Measurements from ENCODE around the gene MYCBP2.

MYCBP2 gene

GRCh38 chr13:77233159-77233558, 93.7 kb downstream of the MYCBP2 start:
- TF ChIP-seq CTCF (IDR thresholded peaks at IDR 0.05; ENCODE audit: low read depth, low read length), result no peak
- H3K4me3 ChIP-seq (ENCODE audit: low read depth, low read length), result no peak overlapping the region

GRCh38 chr13:77230560-77230959, 96.3 kb downstream of the MYCBP2 start:
- no peak for TF ChIP-seq CTCF (IDR thresholded peaks at IDR 0.05; ENCODE audit: low read depth, low read length)
- no peak overlapping the region for H3K4me3 ChIP-seq (ENCODE audit: low read depth, low read length)

- no peak for TF ChIP-seq CTCF (IDR thresholded peaks at IDR 0.05; ENCODE audit: low read depth, low read length)
- H3K4me3 ChIP-seq (ENCODE audit: low read depth, low read length), result no peak overlapping the region
Observed at GRCh38 chr13:77225946-77226345, 100.9 kb downstream of the MYCBP2 start.

- H3K4me3 ChIP-seq (ENCODE audit: low read depth, low read length), result no peak overlapping the region
- TF ChIP-seq CTCF (IDR thresholded peaks at IDR 0.05; ENCODE audit: low read depth, low read length), result no peak
Observed at GRCh38 chr13:77222909-77223308, 104.0 kb downstream of the MYCBP2 start.

- no peak for TF ChIP-seq CTCF (IDR thresholded peaks at IDR 0.05; ENCODE audit: low read depth, low read length)
- H3K4me3 ChIP-seq (ENCODE audit: low read depth, low read length), result no peak overlapping the region
Observed at GRCh38 chr13:77222000-77222690, 104.7 kb downstream of the MYCBP2 start.

- H3K4me3 ChIP-seq (ENCODE audit: low read depth, low read length), result no peak overlapping the region
- no peak for TF ChIP-seq CTCF (IDR thresholded peaks at IDR 0.05; ENCODE audit: low read depth, low read length)
Observed at GRCh38 chr13:77219401-77219800, 107.5 kb downstream of the MYCBP2 start.

GRCh38 chr13:77218274-77218673, 108.6 kb downstream of the MYCBP2 start:
- TF ChIP-seq CTCF (IDR thresholded peaks at IDR 0.05; ENCODE audit: low read depth, low read length), result no peak
- H3K4me3 ChIP-seq (ENCODE audit: low read depth, low read length), result no peak overlapping the region

Measured in WI38 (cell line).